ENCODE results near the gene EBF3.

Gene EBF3

DNA sequence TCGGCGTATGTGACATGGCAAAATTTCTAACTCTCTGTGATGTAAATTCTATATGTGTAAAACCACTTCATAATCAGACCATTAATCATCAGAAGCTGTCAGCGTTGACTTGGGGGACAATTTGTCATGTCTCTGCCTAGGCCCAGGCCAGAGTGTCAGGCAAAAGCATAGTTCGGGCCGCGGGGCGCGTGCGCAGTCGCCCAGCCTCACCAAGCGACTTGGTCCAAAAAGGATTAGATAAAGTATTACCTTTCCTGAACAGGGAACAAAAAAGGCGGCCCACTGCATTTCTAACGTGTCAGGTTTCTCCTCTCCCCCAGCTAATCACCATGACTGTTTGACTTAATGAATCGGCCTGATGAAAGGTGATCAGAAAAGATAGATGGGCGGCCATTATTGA lies 114.2 kb downstream of the EBF3 start:
- H3K9me3 ChIP-seq (ENCODE audit: control insufficient read depth, insufficient read depth, low read length) = no peaks in the 10 kb centered on the region
- peaks cover under 1% of the 10 kb centered on the region; the same call in 1 of the 2 replicates for H3K4me1 ChIP-seq (ENCODE audit: control insufficient read depth, insufficient read depth, low read length)
- H3K4me3 ChIP-seq (ENCODE audit: low read length) = no peak overlapping the region
- DNase-seq (ENCODE audit: low read depth, low spot score) = no peak
- WGBS (ENCODE audit: insufficient coverage, insufficient read length) = no CpG with 5 or more reads among the region's 15 CpGs
- H3K36me3 ChIP-seq (ENCODE audit: control insufficient read depth, insufficient read depth, low read length) = no peaks in the 10 kb centered on the region
- no peaks in the 10 kb centered on the region for H3K27me3 ChIP-seq (ENCODE audit: control insufficient read depth, insufficient read depth, low read length)
- H3K27ac ChIP-seq (ENCODE audit: low read length) = no peak overlapping the region

DNA sequence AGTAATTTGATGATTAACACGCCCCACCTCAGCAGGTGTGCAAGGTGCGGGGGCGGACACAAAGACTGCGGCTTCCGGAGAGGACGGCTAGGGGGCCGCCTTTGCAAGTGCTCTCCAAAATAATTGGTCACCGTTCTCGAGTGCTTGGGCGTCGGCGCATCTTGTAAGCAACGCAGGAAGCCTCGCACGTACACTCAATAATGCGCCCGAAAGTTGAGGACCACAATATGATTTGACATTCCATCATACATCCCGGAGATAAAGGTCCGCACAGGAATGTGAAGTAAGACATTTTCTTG lies 114.7 kb downstream of the EBF3 start:
- H3K27ac ChIP-seq (ENCODE audit: low read length) = no peak overlapping the region
- no peaks in the 10 kb centered on the region for H3K36me3 ChIP-seq (ENCODE audit: control insufficient read depth, insufficient read depth, low read length)
- no CpG with 5 or more reads among the region's 19 CpGs for WGBS (ENCODE audit: insufficient coverage, insufficient read length)
- no peaks in the 10 kb centered on the region for H3K9me3 ChIP-seq (ENCODE audit: control insufficient read depth, insufficient read depth, low read length)
- H3K4me1 ChIP-seq (ENCODE audit: control insufficient read depth, insufficient read depth, low read length) = no peaks in the 10 kb centered on the region; the same call in 1 of the 2 replicates
- no peaks in the 10 kb centered on the region for H3K27me3 ChIP-seq (ENCODE audit: control insufficient read depth, insufficient read depth, low read length)
- H3K4me3 ChIP-seq (ENCODE audit: low read length) = no peak overlapping the region
- DNase-seq (ENCODE audit: low read depth, low spot score) = no peak

DNA sequence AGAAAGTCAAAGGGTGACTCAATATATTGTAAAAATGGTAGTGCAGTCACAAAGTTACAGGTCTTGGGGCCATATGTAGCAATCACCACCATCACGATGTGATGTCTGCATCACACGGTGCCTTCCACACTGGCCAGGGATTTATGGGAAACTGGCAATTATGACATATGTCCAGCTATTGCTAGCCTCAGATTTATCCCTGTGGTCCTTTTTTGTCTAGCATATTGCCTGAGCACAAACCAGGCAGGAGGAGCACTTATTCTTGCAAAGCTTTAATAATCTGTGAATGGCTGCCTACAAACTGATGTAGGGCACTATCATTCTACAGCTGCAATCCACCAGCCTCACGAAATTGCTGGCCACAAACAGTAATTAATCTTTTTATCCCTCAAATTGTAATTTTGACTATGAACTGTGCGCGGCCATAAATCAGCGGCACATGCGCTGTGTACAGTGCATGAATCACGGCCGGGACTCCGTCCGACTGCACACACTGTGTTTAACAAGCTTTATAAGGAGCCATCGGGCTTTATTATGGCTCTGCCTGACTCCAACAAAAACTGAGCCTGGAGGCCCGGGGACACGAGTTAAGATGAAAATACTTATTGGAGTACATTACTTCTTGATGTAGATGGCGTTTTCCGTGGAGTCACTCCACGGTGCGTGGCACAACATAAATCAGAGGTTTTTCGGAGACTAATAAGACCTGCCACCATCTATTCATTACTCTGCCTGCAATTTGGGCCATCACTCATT lies 115.2 kb downstream of the EBF3 start:
- Histone ChIP-seq H3K4me3 (ENCODE audit: low read length) (no peak overlapping the region), H3K9me3 (ENCODE audit: control insufficient read depth, insufficient read depth, low read length) (no peaks in the 10 kb centered on the region), H3K27ac (ENCODE audit: low read length) (no peak overlapping the region), H3K4me1 (ENCODE audit: control insufficient read depth, insufficient read depth, low read length) (no peaks in the 10 kb centered on the region; the same call in 1 of the 2 replicates), H3K27me3 (ENCODE audit: control insufficient read depth, insufficient read depth, low read length) (no peaks in the 10 kb centered on the region), H3K36me3 (ENCODE audit: control insufficient read depth, insufficient read depth, low read length) (no peaks in the 10 kb centered on the region)
- DNase-seq (ENCODE audit: low read depth, low spot score) = no peak
- no CpG with 5 or more reads among the region's 19 CpGs for WGBS (ENCODE audit: insufficient coverage, insufficient read length)

DNA sequence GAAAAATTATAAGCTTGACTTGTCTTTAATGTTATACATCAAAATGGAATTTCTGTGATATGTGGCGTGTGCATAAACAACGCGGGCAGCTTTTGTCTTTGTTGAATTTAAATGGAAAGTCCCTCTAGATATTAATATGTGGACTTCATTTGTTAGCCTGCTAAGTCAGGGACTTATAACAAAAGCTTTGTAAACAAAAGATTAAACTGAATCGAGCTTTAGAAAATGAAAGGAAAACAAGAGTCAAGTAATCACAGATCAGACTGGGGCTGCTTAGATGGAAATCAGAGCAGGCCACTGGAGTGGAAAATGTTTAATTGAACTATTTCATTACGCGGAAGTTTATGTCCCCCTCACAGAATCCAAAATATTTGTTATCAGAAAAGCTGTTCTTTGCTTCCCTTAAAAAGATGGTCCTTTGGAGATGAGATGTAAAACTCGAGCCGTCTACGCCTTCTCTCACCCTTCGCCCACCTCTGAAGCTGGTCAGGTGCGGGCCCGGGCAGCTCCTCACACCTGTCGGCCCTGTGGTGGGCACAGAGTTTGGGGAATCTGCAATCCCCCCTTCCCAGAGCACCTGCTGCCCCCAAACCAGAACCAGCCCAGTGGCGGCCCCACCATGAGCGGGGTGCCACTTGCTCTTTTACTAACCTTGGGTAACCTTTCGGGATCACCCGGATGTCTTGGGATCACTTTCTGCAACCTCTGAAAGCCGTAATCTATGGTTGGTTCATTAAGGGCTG lies 116.2 kb downstream of the EBF3 start:
- no peak for DNase-seq (ENCODE audit: low read depth, low spot score)
- Histone ChIP-seq H3K27me3 (ENCODE audit: control insufficient read depth, insufficient read depth, low read length) (no peaks in the 10 kb centered on the region), H3K36me3 (ENCODE audit: control insufficient read depth, insufficient read depth, low read length) (no peaks in the 10 kb centered on the region), H3K9me3 (ENCODE audit: control insufficient read depth, insufficient read depth, low read length) (no peaks in the 10 kb centered on the region), H3K4me3 (ENCODE audit: low read length) (no peak overlapping the region), H3K4me1 (ENCODE audit: control insufficient read depth, insufficient read depth, low read length) (no peaks in the 10 kb centered on the region; the same call in 1 of the 2 replicates), H3K27ac (ENCODE audit: low read length) (no peak overlapping the region)
- WGBS (ENCODE audit: insufficient coverage, insufficient read length) = no CpG with 5 or more reads among the region's 18 CpGs

DNA sequence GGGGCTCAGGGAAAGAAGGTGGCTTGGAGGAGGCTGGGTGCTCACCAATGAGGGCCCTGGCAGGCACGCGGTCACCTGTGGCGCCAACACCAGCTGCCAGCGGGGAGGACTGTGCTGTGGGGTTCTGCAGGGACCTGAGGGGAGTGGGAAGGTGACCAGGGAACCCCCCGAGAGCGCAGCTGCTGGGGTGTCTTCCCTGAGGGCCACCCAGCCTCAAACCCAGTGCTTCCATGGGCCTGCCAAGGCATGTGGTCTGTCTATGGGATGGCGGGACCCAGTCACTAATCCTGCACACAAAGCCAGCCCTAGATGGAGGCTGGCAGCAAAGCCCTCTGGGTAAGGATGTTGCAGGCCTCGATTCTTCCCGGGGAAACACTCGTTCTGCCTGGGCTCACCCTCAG lies 117.1 kb downstream of the EBF3 start:
- H3K9me3 ChIP-seq (ENCODE audit: control insufficient read depth, insufficient read depth, low read length) = no peaks in the 10 kb centered on the region
- H3K27me3 ChIP-seq (ENCODE audit: control insufficient read depth, insufficient read depth, low read length) = no peaks in the 10 kb centered on the region
- H3K4me3 ChIP-seq (ENCODE audit: low read length) = no peak overlapping the region
- no peak overlapping the region for H3K27ac ChIP-seq (ENCODE audit: low read length)
- DNase-seq (ENCODE audit: low read depth, low spot score) = no peak
- no peaks in the 10 kb centered on the region; the same call in 1 of the 2 replicates for H3K4me1 ChIP-seq (ENCODE audit: control insufficient read depth, insufficient read depth, low read length)
- no peaks in the 10 kb centered on the region for H3K36me3 ChIP-seq (ENCODE audit: control insufficient read depth, insufficient read depth, low read length)
- WGBS (ENCODE audit: insufficient coverage, insufficient read length) = no CpG with 5 or more reads among the region's 10 CpGs

DNA sequence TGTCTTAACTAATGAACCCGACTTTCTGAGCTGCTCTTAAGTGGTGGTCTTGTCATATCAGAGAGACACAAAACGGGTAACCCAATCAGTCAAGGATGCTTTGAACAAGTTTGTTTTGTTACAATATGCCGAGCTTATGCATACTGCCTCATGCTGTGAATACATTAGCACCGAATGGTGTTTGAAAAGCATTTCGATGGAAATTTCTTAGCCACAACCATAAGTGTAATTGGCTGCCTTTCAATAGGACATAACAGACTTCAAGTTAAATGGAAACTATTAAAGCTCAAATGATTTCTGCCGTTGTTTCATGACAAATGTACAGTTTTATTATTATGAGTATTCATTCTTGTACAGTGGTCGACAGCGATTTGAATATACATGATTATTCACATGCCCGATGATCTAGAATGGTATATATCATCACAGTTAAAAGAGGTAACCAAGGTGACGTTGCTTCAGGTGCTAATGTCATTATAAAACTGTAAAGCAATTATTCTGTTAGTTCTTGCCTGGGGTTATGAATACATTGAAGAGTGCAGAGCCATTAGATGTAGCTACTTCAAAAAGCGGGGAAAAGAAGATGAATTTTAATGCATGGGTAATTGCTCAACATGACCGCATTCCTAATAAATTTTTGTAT lies 118.8 kb downstream of the EBF3 start:
- no peaks in the 10 kb centered on the region for H3K9me3 ChIP-seq (ENCODE audit: control insufficient read depth, insufficient read depth, low read length)
- H3K4me1 ChIP-seq (ENCODE audit: control insufficient read depth, insufficient read depth, low read length) = no peaks in the 10 kb centered on the region; the same call in 1 of the 2 replicates
- DNase-seq (ENCODE audit: low read depth, low spot score) = no peak
- H3K36me3 ChIP-seq (ENCODE audit: control insufficient read depth, insufficient read depth, low read length) = no peaks in the 10 kb centered on the region
- no peak overlapping the region for H3K27ac ChIP-seq (ENCODE audit: low read length)
- H3K4me3 ChIP-seq (ENCODE audit: low read length) = no peak overlapping the region
- no peaks in the 10 kb centered on the region for H3K27me3 ChIP-seq (ENCODE audit: control insufficient read depth, insufficient read depth, low read length)
- no CpG with 5 or more reads among the region's 12 CpGs for WGBS (ENCODE audit: insufficient coverage, insufficient read length)

DNA sequence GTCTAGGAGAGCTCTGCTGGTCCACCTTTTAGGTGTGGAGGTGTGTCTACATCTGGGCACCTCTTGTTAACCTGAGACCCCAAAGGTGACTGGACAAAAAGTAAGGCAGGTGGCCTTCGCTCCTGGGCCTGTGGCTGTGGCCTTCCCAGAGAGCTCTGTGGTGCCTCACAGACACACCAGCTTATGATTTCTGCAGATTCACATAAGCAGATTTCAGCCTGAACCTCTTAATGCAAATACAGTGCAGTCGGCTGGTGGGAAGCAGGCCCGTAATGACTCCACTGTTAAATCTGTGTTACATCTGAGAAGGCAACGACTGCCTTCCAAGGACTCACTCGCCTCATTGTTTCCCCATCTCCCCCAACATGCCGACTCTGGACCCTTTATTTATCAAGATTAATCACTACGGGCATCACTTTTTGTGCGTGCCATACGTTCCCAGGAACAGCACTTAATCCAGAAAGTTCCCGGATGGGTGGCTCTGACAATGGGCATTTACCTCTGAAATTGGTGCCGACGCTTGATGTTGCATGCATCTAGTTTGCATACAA lies 119.8 kb downstream of the EBF3 start:
- WGBS (ENCODE audit: insufficient coverage, insufficient read length) = no CpG with 5 or more reads among the region's 12 CpGs
- no peaks in the 10 kb centered on the region for H3K27me3 ChIP-seq (ENCODE audit: control insufficient read depth, insufficient read depth, low read length)
- no peak overlapping the region for H3K27ac ChIP-seq (ENCODE audit: low read length)
- H3K36me3 ChIP-seq (ENCODE audit: control insufficient read depth, insufficient read depth, low read length) = no peaks in the 10 kb centered on the region
- H3K4me1 ChIP-seq (ENCODE audit: control insufficient read depth, insufficient read depth, low read length) = no peaks in the 10 kb centered on the region; the same call in 1 of the 2 replicates
- H3K9me3 ChIP-seq (ENCODE audit: control insufficient read depth, insufficient read depth, low read length) = no peaks in the 10 kb centered on the region
- H3K4me3 ChIP-seq (ENCODE audit: low read length) = no peak overlapping the region
- DNase-seq (ENCODE audit: low read depth, low spot score) = no peak

DNA sequence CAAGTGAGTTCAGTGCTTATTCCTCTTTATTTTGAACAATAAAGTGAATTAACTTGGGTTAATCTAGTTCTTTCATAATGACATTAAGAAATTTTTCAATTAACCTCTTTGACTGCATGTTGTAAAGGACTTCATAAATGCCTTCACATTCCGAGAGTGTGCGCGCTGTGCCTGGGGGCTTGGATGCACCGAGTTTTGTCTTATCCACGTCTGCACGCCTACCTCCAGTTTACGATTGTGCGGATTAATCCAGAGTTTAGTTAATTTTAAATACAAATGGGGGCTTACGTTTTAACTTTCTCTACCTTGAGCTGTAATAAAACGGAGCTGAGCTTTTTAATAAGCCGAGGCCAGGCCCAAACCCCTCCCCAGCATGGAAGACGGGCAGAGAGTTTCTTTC lies 120.4 kb downstream of the EBF3 start:
- Histone ChIP-seq H3K27me3 (ENCODE audit: control insufficient read depth, insufficient read depth, low read length) (no peaks in the 10 kb centered on the region), H3K9me3 (ENCODE audit: control insufficient read depth, insufficient read depth, low read length) (no peaks in the 10 kb centered on the region), H3K4me1 (ENCODE audit: control insufficient read depth, insufficient read depth, low read length) (no peaks in the 10 kb centered on the region; the same call in 1 of the 2 replicates), H3K27ac (ENCODE audit: low read length) (no peak overlapping the region), H3K4me3 (ENCODE audit: low read length) (no peak overlapping the region), H3K36me3 (ENCODE audit: control insufficient read depth, insufficient read depth, low read length) (no peaks in the 10 kb centered on the region)
- WGBS (ENCODE audit: insufficient coverage, insufficient read length) = no CpG with 5 or more reads among the region's 12 CpGs
- no peak for DNase-seq (ENCODE audit: low read depth, low spot score)

DNA sequence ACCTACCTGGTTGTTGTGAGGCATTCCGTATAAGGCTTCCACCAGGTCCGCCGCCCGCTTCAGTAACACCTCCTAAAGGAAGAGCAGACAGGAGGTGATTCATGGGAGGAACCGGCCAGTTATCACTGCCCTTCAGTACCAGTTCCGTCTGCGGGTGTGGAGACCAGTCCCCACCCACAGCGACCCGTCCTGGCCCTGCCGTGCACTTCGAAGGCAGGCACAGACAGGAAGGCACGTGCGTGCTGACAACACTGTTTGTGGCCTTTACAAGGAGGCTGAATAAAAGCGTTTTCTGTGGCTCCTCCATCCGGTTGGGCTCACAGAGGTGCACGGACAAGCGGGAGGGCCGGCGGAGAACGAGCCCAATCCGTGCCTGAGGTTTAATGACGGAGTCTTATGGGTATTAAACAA lies 120.9 kb downstream of the EBF3 start:
- H3K9me3 ChIP-seq (ENCODE audit: control insufficient read depth, insufficient read depth, low read length) = no peaks in the 10 kb centered on the region

DNA sequence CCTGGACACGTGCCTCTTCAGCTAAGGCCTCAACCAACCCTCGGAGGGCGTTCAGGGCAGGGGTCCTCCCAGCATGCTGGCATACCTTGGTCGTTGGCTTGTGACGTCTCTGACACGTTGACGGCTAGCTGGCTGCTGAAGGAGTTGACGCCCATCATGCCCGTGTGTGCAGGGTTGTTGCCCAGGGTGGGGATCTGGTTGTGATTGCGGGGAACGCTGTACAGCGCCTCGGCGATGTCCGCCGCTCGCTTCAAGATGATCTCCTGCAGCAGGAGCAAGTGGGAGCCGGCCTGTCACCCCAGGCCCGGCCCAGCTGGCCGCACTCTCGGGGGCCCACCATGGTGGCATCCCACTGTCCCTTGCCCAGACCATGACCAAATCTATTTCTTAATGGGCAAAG lies 122.0 kb downstream of the EBF3 start:
- no peak for DNase-seq (ENCODE audit: low read depth, low spot score)
- H3K4me3 ChIP-seq (ENCODE audit: low read length) = no peak overlapping the region
- WGBS (ENCODE audit: insufficient coverage, insufficient read length) = no CpG with 5 or more reads among the region's 21 CpGs
- H3K9me3 ChIP-seq (ENCODE audit: control insufficient read depth, insufficient read depth, low read length) = no peaks in the 10 kb centered on the region; the same call in 1 of the 2 replicates
- no peak overlapping the region for H3K27ac ChIP-seq (ENCODE audit: low read length)
- no peaks in the 10 kb centered on the region for H3K36me3 ChIP-seq (ENCODE audit: control insufficient read depth, insufficient read depth, low read length)
- no peaks in the 10 kb centered on the region; the same call in 1 of the 2 replicates for H3K4me1 ChIP-seq (ENCODE audit: control insufficient read depth, insufficient read depth, low read length)
- no peaks in the 10 kb centered on the region for H3K27me3 ChIP-seq (ENCODE audit: control insufficient read depth, insufficient read depth, low read length)

More for the DNA sequence above, 120.9 kb downstream of the EBF3 start:
- Histone ChIP-seq H3K27ac (ENCODE audit: low read length) (no peak overlapping the region), H3K36me3 (ENCODE audit: control insufficient read depth, insufficient read depth, low read length) (no peaks in the 10 kb centered on the region), H3K27me3 (ENCODE audit: control insufficient read depth, insufficient read depth, low read length) (no peaks in the 10 kb centered on the region), H3K4me1 (ENCODE audit: control insufficient read depth, insufficient read depth, low read length) (no peaks in the 10 kb centered on the region; the same call in 1 of the 2 replicates), H3K4me3 (ENCODE audit: low read length) (no peak overlapping the region)
- WGBS (ENCODE audit: insufficient coverage, insufficient read length) = no CpG with 5 or more reads among the region's 22 CpGs
- no peak for DNase-seq (ENCODE audit: low read depth, low spot score)

Data from iPS DF 6.9 (cell line).